Right atrium auricular region (tissue), 2 donors: ENCODE data around the gene COL4A5. TPM values are rescaled to one million over a fixed set of nuclear protein-coding genes. Genes with fewer than 3 reads are reported as not detected.

Source experiments
- DNase-seq: peaks from one replicate; pipeline ENCODE4 v3.0.0-alpha.2; 2019; ENCODE audit warnings: low spot score
- H3K27ac ChIP-seq, 2 donors: fragments of 200-600 bp; sonication (generic); 1 replicate in 1 of 2; 2 replicates in 1 of 2; pipeline ENCODE4 v1.5.1; 2016 to 2019
- H3K27me3 ChIP-seq, 2 donors: fragments of 200-600 bp; sonication (generic); one replicate each; pipeline versions ENCODE4 v1.5.1 to v1.6.0; 2017 to 2019
- H3K36me3 ChIP-seq: fragments of 200-600 bp; sonication (generic); one replicate; pipeline ENCODE4 v1.5.1; 2016
- H3K4me1 ChIP-seq, 2 donors: fragments of 200-600 bp; sonication (generic); one replicate each; pipeline versions ENCODE4 v1.5.1 to v1.6.0; 2017 to 2019
- H3K4me3 ChIP-seq, 2 donors: fragments of 200-600 bp; sonication (generic); 1 replicate in 1 of 2; 2 replicates in 1 of 2; pipeline ENCODE4 v1.5.1; 2017 to 2019; ENCODE audit warnings: mild to moderate bottlenecking in 1 of 2, moderate library complexity in 1 of 2
- H3K9me3 ChIP-seq, 2 donors: fragments of 200-600 bp; sonication (generic); one replicate each; pipeline ENCODE4 v1.5.1; 2019
- CTCF ChIP-seq, 2 donors: fragments of 200-600 bp; sonication (generic); IDR thresholded peaks; one replicate each; pipeline ENCODE4 v1.5.1; 2019; ENCODE audit warnings: antibody characterized with exemption in 2 of 2
- total RNA-seq, 2 donors: library from RNA; depleted of rRNA; stranded (reverse); fragments of >200 nt; gene quantifications; one replicate each; pipeline ENCODE4 v1.1.0, GENCODE V29; 2016

Gene COL4A5
- total RNA-seq, 2 donors from 2014 or later: 6.5 to 35.5 TPM

GRCh38 chrX:108439961-108440696, 491 bp downstream of the COL4A5 start:
- no peaks in the 10 kb centered on the region for H3K36me3 ChIP-seq
- H3K27me3 ChIP-seq: no peaks in the 10 kb centered on the region
- no peak for DNase-seq
- H3K27ac ChIP-seq: peak overlapping the region; percentile 64 to 73
- H3K9me3 ChIP-seq: peaks cover 0 to 4% of the 10 kb centered on the region in 2 donors
- peak overlapping the region; percentile 42 to 51 for H3K4me3 ChIP-seq
- H3K4me1 ChIP-seq: no peaks in the 10 kb centered on the region
- TF ChIP-seq CTCF (IDR thresholded peaks at IDR 0.05): no peak

- no peak for DNase-seq
- H3K4me3 ChIP-seq: no peak overlapping the region
- no peaks in the 10 kb centered on the region for H3K36me3 ChIP-seq
- TF ChIP-seq CTCF (IDR thresholded peaks at IDR 0.05): no peak
- no peaks in the 10 kb centered on the region for H3K27me3 ChIP-seq
- no peaks in the 10 kb centered on the region for H3K4me1 ChIP-seq
- H3K9me3 ChIP-seq: peaks cover 0 to 4% of the 10 kb centered on the region in 2 donors
- peak overlapping the region in 1 of 2 donors; percentile 25 for H3K27ac ChIP-seq
These were observed 3.3 kb downstream of the COL4A5 start for GRCh38 chrX:108442901-108443464.

- H3K4me1 ChIP-seq: no peaks in the 10 kb centered on the region
- no peak for DNase-seq
- H3K9me3 ChIP-seq: peaks cover 0 to 4% of the 10 kb centered on the region in 2 donors
- no peak overlapping the region for H3K4me3 ChIP-seq
- no peak for TF ChIP-seq CTCF (IDR thresholded peaks at IDR 0.05)
- H3K27ac ChIP-seq: no peak overlapping the region
- H3K27me3 ChIP-seq: no peaks in the 10 kb centered on the region
- H3K36me3 ChIP-seq: no peaks in the 10 kb centered on the region
These were observed 7.7 kb downstream of the COL4A5 start for GRCh38 chrX:108447303-108447702.

- no peak overlapping the region for H3K27ac ChIP-seq
- no peaks in the 10 kb centered on the region for H3K9me3 ChIP-seq
- TF ChIP-seq CTCF (IDR thresholded peaks at IDR 0.05): no peak
- DNase-seq: no peak
- no peaks in the 10 kb centered on the region for H3K27me3 ChIP-seq
- no peak overlapping the region for H3K4me3 ChIP-seq
- no peaks in the 10 kb centered on the region for H3K4me1 ChIP-seq
- no peaks in the 10 kb centered on the region for H3K36me3 ChIP-seq
These were observed 14.2 kb downstream of the COL4A5 start for GRCh38 chrX:108453841-108454240.

- no peak overlapping the region for H3K27ac ChIP-seq
- H3K27me3 ChIP-seq: no peaks in the 10 kb centered on the region
- no peak overlapping the region for H3K4me3 ChIP-seq
- H3K9me3 ChIP-seq: no peaks in the 10 kb centered on the region
- no peak for TF ChIP-seq CTCF (IDR thresholded peaks at IDR 0.05)
- H3K4me1 ChIP-seq: no peaks in the 10 kb centered on the region
- DNase-seq: no peak
- no peaks in the 10 kb centered on the region for H3K36me3 ChIP-seq
These were observed 17.4 kb downstream of the COL4A5 start for GRCh38 chrX:108456971-108457477.
